WTC11 (cell line): Measurements from ENCODE around the gene SLC22A15. TPM values are rescaled to one million over a fixed set of nuclear protein-coding genes. Genes with fewer than 3 reads are reported as not detected.

Experiments
- ATAC-seq: fragments of 200-7000 bp; cut with Tn5 transposase; 2 replicates; pipeline ENCODE4 v1.10.0; 2021; ENCODE audit warnings: mild to moderate bottlenecking, moderate library complexity
- CTCF ChIA-PET: fragments of 300-600 bp; sonication (Branson Sonifier 250); formaldehyde crosslinking; loops from one replicate; lab custom pipeline; 2021; ENCODE audit warnings: antibody characterized with exemption; lab: Charles Lee
- POLR2A ChIA-PET: fragments of 350-600 bp; sonication (Branson Sonifier 250); formaldehyde crosslinking; loops from one replicate; lab custom pipeline; 2021; ENCODE audit warnings: antibody characterized with exemption; lab: Charles Lee
- DNase-seq: peaks from one replicate; pipeline ENCODE4 v3.0.0; 2021; ENCODE audit warnings: low spot score
- H3K27ac Mint-ChIP-seq: 2 replicates; pipeline ENCODE4 v1.8.0; 2021; ENCODE audit warnings: mixed read lengths
- H3K27me3 Mint-ChIP-seq: 2 replicates; pipeline ENCODE4 v1.8.0; 2021; ENCODE audit warnings: low read depth, mild to moderate bottlenecking, moderate library complexity, mixed read lengths
- H3K36me3 Mint-ChIP-seq: 2 replicates; pipeline ENCODE4 v1.8.0; 2021; ENCODE audit warnings: mixed read lengths
- H3K4me1 Mint-ChIP-seq: 2 replicates; pipeline ENCODE4 v1.8.0; 2022; ENCODE audit warnings: mixed read lengths
- H3K4me3 Mint-ChIP-seq: 2 replicates; pipeline ENCODE4 v1.8.0; 2021; ENCODE audit warnings: mild to moderate bottlenecking, moderate library complexity, mixed read lengths
- H3K9me3 Mint-ChIP-seq: 2 replicates; pipeline ENCODE4 v1.8.0; 2021; ENCODE audit warnings: mixed read lengths
- ATF1 ChIP-seq: sonication (generic); formaldehyde crosslinking; IDR thresholded peaks from 2 replicates; pipeline ENCODE4 v1.8.1; 2023; ENCODE audit warnings: mild to moderate bottlenecking, moderate library complexity, missing genetic modification reagents
- ATF6 ChIP-seq: sonication (generic); formaldehyde crosslinking; IDR thresholded peaks from 2 replicates; pipeline ENCODE4 v1.8.1; 2023; ENCODE audit warnings: mild to moderate bottlenecking, missing genetic modification reagents
- CBFB ChIP-seq: sonication (generic); formaldehyde crosslinking; IDR thresholded peaks from 2 replicates; pipeline ENCODE4 v1.8.1; 2022; ENCODE audit warnings: mild to moderate bottlenecking, low read depth, missing genetic modification reagents
- E2F5 ChIP-seq: sonication (generic); formaldehyde crosslinking; IDR thresholded peaks from 2 replicates; pipeline ENCODE4 v1.8.1; 2022; ENCODE audit warnings: mild to moderate bottlenecking, moderate library complexity, missing genetic modification reagents
- FOXJ3 ChIP-seq: sonication (generic); formaldehyde crosslinking; IDR thresholded peaks from 2 replicates; pipeline ENCODE4 v1.9.0; 2021; ENCODE audit warnings: missing genetic modification reagents, mild to moderate bottlenecking, borderline replicate concordance
- FOXK1 ChIP-seq: sonication (generic); formaldehyde crosslinking; IDR thresholded peaks from 2 replicates; pipeline ENCODE4 v1.8.0; 2022; ENCODE audit warnings: mild to moderate bottlenecking, moderate library complexity, missing genetic modification reagents
- GRHL2 ChIP-seq: fragments of 250-450 bp; sonication (Bioruptor Pico); IDR thresholded peaks from 2 replicates; pipeline ENCODE4 v1.8.0; 2022; ENCODE audit warnings: mild to moderate bottlenecking, moderate library complexity; ENCODE audit not compliant: insufficient replicate concordance, severe bottlenecking
- GTF2I ChIP-seq: fragments of 250-450 bp; sonication (Bioruptor Pico); conservative IDR thresholded peaks from 2 replicates; pipeline ENCODE4 v1.4.0; 2021; ENCODE audit warnings: mild to moderate bottlenecking
- MAX ChIP-seq: sonication (generic); formaldehyde crosslinking; IDR thresholded peaks from 2 replicates; pipeline ENCODE4 v1.8.0; 2022; ENCODE audit warnings: mild to moderate bottlenecking, missing genetic modification reagents
- MXD4 ChIP-seq: fragments of 250-450 bp; sonication (Bioruptor Pico); IDR thresholded peaks from 2 replicates; pipeline ENCODE4 v1.8.0; 2021; ENCODE audit warnings: mild to moderate bottlenecking, moderate library complexity, borderline replicate concordance
- MYBL2 ChIP-seq: sonication (generic); formaldehyde crosslinking; IDR thresholded peaks from 2 replicates; pipeline ENCODE4 v1.8.1; 2023; ENCODE audit warnings: mild to moderate bottlenecking, moderate library complexity, missing genetic modification reagents
- NFE2L1 ChIP-seq: sonication (generic); formaldehyde crosslinking; IDR thresholded peaks from 2 replicates; pipeline ENCODE4 v1.8.1; 2023; ENCODE audit warnings: missing genetic modification reagents
- NR1H2 ChIP-seq: sonication (generic); formaldehyde crosslinking; IDR thresholded peaks from 2 replicates; pipeline ENCODE4 v1.9.0; 2021; ENCODE audit warnings: mild to moderate bottlenecking, moderate library complexity, missing genetic modification reagents
- OVOL2 ChIP-seq: fragments of 250-450 bp; sonication (Bioruptor Pico); IDR thresholded peaks from 2 replicates; pipeline ENCODE4 v1.9.0; 2021; ENCODE audit warnings: mild to moderate bottlenecking, borderline replicate concordance
- PRDM15 ChIP-seq: sonication (generic); formaldehyde crosslinking; IDR thresholded peaks from 2 replicates; pipeline ENCODE4 v1.8.0; 2022; ENCODE audit warnings: missing genetic modification reagents
- PRRX2 ChIP-seq: fragments of 250-450 bp; sonication (Bioruptor Pico); IDR thresholded peaks from 2 replicates; pipeline ENCODE4 v1.8.0; 2021; ENCODE audit warnings: mild to moderate bottlenecking
- SMAD3 ChIP-seq: sonication (generic); formaldehyde crosslinking; IDR thresholded peaks from 2 replicates; pipeline ENCODE4 v1.8.0; 2022; ENCODE audit warnings: missing genetic modification reagents, mild to moderate bottlenecking, borderline replicate concordance
- ZNF138 ChIP-seq: sonication (generic); formaldehyde crosslinking; conservative IDR thresholded peaks from 2 replicates; pipeline ENCODE4 v1.8.1; 2022; ENCODE audit warnings: mild to moderate bottlenecking, moderate library complexity, missing genetic modification reagents
- ZNF219 ChIP-seq: sonication (generic); formaldehyde crosslinking; IDR thresholded peaks from 2 replicates; pipeline ENCODE4 v1.8.0; 2023; ENCODE audit warnings: missing genetic modification reagents, mild to moderate bottlenecking, borderline replicate concordance
- ZNF232 ChIP-seq: sonication (generic); formaldehyde crosslinking; IDR thresholded peaks from 2 replicates; pipeline ENCODE4 v1.8.0; 2022; ENCODE audit warnings: mild to moderate bottlenecking, missing genetic modification reagents
- ZNF263 ChIP-seq: sonication (generic); formaldehyde crosslinking; IDR thresholded peaks from 2 replicates; pipeline ENCODE4 v1.8.1; 2022; ENCODE audit warnings: low read depth, mild to moderate bottlenecking, moderate library complexity, missing genetic modification reagents
- total RNA-seq: library from RNA; stranded (reverse); gene quantifications from 3 replicates; pipeline ENCODE4 v1.2.3, GENCODE V29; 2021

Gene SLC22A15
- total RNA-seq, 1 experiment from 2014 or later, result 4.5 TPM

- Mint-ChIP-seq H3K4me1 (peaks cover 3% of the 10 kb centered on the region; the same call in 1 of the 2 replicates), H3K9me3 (no peaks in the 10 kb centered on the region), H3K27ac (no peak overlapping the region), H3K27me3 (no peaks in the 10 kb centered on the region), H3K4me3 (no peak overlapping the region), H3K36me3 (peaks cover 7% of the 10 kb centered on the region; the same call in 1 of the 2 replicates)
- POLR2A ChIA-PET, result no interaction called here
- DNase-seq, result no peak
- no peak for ATAC-seq
- CTCF ChIA-PET, result interaction anchor here (1.3 kb wide), 1 partner anchor 7 kb away, joined by 4 read pairs; no protein-coding TSS in a partner anchor
- no peak for TF ChIP-seq ATF1 (CRISPR knock-in tag)
- TF ChIP-seq NFE2L1 (CRISPR knock-in tag), result no peak
- TF ChIP-seq ZNF232 (CRISPR knock-in tag), result no peak
These were observed 12.6 kb downstream of the SLC22A15 start for GRCh38 chr1:115988953-115989352.

GRCh38 chr1:115989699-115990098, 13.4 kb downstream of the SLC22A15 start:
- ChIA-PET POLR2A (no interaction called here), CTCF (interaction anchor here (1.3 kb wide), 1 partner anchor 8 kb away, joined by 4 read pairs; no protein-coding TSS in a partner anchor)
- Mint-ChIP-seq H3K4me3 (no peak overlapping the region), H3K9me3 (no peaks in the 10 kb centered on the region), H3K27ac (no peak overlapping the region), H3K27me3 (no peaks in the 10 kb centered on the region), H3K36me3 (peaks cover 7% of the 10 kb centered on the region; the same call in 1 of the 2 replicates), H3K4me1 (peaks cover 7% of the 10 kb centered on the region)
- no peak for DNase-seq
- TF ChIP-seq OVOL2 (CRISPR knock-in tag), result no peak
- no peak for TF ChIP-seq MAX (CRISPR knock-in tag)
- no peak for TF ChIP-seq CBFB
- TF ChIP-seq MXD4 (CRISPR knock-in tag), result no peak
- no peak for TF ChIP-seq E2F5 (CRISPR knock-in tag)
- no peak for TF ChIP-seq MYBL2 (CRISPR knock-in tag)
- TF ChIP-seq FOXK1 (CRISPR knock-in tag), result no peak
- TF ChIP-seq PRRX2 (CRISPR knock-in tag), result no peak
- no peak for TF ChIP-seq ZNF219 (CRISPR knock-in tag)
- no peak for TF ChIP-seq FOXJ3 (CRISPR knock-in tag)
- TF ChIP-seq GRHL2, result no peak
- TF ChIP-seq NR1H2 (CRISPR knock-in tag), result no peak
- no peak for TF ChIP-seq GTF2I
- TF ChIP-seq SMAD3 (CRISPR knock-in tag), result no peak
- no peak for TF ChIP-seq PRDM15
- no peak for TF ChIP-seq ATF6 (CRISPR knock-in tag)
- no peak for TF ChIP-seq ZNF138 (CRISPR knock-in tag)
- no peak for TF ChIP-seq ZNF263 (CRISPR knock-in tag)
- no peak for ATAC-seq
